BLaER1 treated with 17β-estradiol and CSF1 and Interleukin-3, amounts not matched to agents 10 nM and 100 nM (cell line): ENCODE measurements around the gene EML6.
"Not testable (repeated sequence)": the region's sequence is repeated elsewhere in the genome, so short reads cannot be mapped to it uniquely, and the experiment has no call there.

ENCODE experiments used
- H3K27ac ChIP-seq, 11 experiments: shearing (Covaris generic); formaldehyde crosslinking; 2 replicates each; pipeline ENCODE4 v1.8.1; 2022
- H3K27me3 ChIP-seq, 11 experiments: shearing (Covaris generic); formaldehyde crosslinking; 2 replicates each; pipeline ENCODE4 v1.8.1; 2022
- H3K36me3 ChIP-seq, 11 experiments: shearing (Covaris generic); formaldehyde crosslinking; 2 replicates each; pipeline ENCODE4 v1.8.1; 2022
- H3K4me1 ChIP-seq, 10 experiments: shearing (Covaris generic); formaldehyde crosslinking; 2 replicates each; pipeline ENCODE4 v1.8.1; 2022
- H3K4me2 ChIP-seq, 11 experiments: shearing (Covaris generic); formaldehyde crosslinking; 2 replicates each; pipeline ENCODE4 v1.8.1; 2022
- H3K4me3 ChIP-seq, 10 experiments: shearing (Covaris generic); formaldehyde crosslinking; 2 replicates each; pipeline ENCODE4 v1.8.1; 2022
- H3K9ac ChIP-seq, 11 experiments: shearing (Covaris generic); formaldehyde crosslinking; 2 replicates each; pipeline ENCODE4 v1.8.1; 2022
- H3K9me3 ChIP-seq, 11 experiments: shearing (Covaris generic); formaldehyde crosslinking; replicated peaks in 1 of 11; 2 replicates each; pipeline ENCODE4 v1.8.1; 2022
- H4K20me1 ChIP-seq, 11 experiments: shearing (Covaris generic); formaldehyde crosslinking; 2 replicates each; pipeline ENCODE4 v1.8.1; 2022
- Cebpa-rat ChIP-seq, 11 experiments: shearing (Covaris generic); IDR thresholded peaks; 2 replicates each; pipeline ENCODE4 v1.8.1; 2022

Gene EML6

DNA sequence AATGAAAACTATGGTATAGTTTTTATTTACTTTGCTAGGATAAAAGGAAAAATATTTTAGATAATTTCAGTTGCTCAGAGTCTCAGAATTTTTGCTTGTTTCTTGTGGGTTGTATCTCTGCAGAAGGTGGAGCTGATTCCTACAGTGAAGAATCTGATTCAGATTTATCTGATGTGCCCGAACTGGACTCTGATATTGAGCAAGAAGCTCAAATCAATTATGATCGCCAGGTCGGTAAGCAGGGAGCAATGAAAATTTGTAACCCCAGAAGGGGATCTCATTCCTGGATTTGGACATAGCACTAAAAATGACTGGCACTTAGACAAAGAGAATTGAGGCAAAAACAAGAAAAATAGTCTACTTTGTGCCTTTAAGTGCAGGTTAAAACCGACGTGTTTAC lies 140.2 kb downstream of the EML6 start:
- H4K20me1 ChIP-seq: no peaks in the 10 kb centered on the region
- no peak overlapping the region for H3K27ac ChIP-seq
- H3K4me2 ChIP-seq: no peak overlapping the region
- H3K27me3 ChIP-seq: no peaks in the 10 kb centered on the region
- no peaks in the 10 kb centered on the region for H3K36me3 ChIP-seq
- peaks cover 0 to 4% (median 0%) of the 10 kb centered on the region in 10 experiments; a peak in 2 of 20 replicates for H3K4me1 ChIP-seq
- TF ChIP-seq Cebpa-rat (IDR thresholded peaks at IDR 0.05): no peak
- H3K9ac ChIP-seq: no peak overlapping the region
- peaks cover 0 to 10% (median 0%) of the 10 kb centered on the region in 11 experiments; a peak in 3 of 22 replicates for H3K9me3 ChIP-seq
- H3K4me3 ChIP-seq: no peak overlapping the region

GRCh38 chr2:54864096-54864495 lies 140.6 kb downstream of the EML6 start:
- Histone ChIP-seq H3K27me3 (no peaks in the 10 kb centered on the region), H3K4me2 (no peak overlapping the region), H3K4me3 (no peak overlapping the region), H3K27ac (no peak overlapping the region), H3K4me1 (peaks cover 0 to 4% (median 0%) of the 10 kb centered on the region in 10 experiments; a peak in 2 of 20 replicates), H3K36me3 (no peaks in the 10 kb centered on the region), H3K9ac (no peak overlapping the region), H3K9me3 (peaks cover 0 to 10% (median 0%) of the 10 kb centered on the region in 11 experiments; a peak in 3 of 22 replicates), H4K20me1 (no peaks in the 10 kb centered on the region)
- no peak for TF ChIP-seq Cebpa-rat (IDR thresholded peaks at IDR 0.05)

DNA sequence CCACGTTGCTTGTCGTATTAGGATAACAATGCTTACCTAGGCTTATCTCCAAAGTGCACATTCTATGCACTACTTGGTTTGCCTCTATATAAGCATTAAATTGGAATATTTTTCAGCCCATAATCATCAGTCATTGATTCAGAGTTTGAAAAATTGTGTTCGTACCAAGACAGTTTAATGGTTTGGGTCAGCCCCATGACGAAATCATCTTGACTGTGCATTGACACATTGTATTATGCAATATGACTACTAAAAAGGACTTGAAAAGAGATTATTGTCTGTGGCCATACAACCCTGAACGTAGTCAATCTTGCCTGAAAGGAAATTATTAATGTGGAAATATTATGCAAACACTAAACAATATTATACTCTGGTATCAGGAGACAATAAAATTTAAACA lies 141.3 kb downstream of the EML6 start:
- TF ChIP-seq Cebpa-rat (IDR thresholded peaks at IDR 0.05): no peak
- Histone ChIP-seq H3K27ac (no peak overlapping the region), H3K4me3 (no peak overlapping the region), H3K9me3 (peaks cover 0 to 10% (median 0%) of the 10 kb centered on the region in 11 experiments; a peak in 3 of 22 replicates), H3K4me2 (no peak overlapping the region), H3K27me3 (no peaks in the 10 kb centered on the region), H4K20me1 (no peaks in the 10 kb centered on the region), H3K36me3 (no peaks in the 10 kb centered on the region), H3K4me1 (peaks cover 0 to 4% (median 0%) of the 10 kb centered on the region in 10 experiments; a peak in 2 of 20 replicates), H3K9ac (no peak overlapping the region)

DNA sequence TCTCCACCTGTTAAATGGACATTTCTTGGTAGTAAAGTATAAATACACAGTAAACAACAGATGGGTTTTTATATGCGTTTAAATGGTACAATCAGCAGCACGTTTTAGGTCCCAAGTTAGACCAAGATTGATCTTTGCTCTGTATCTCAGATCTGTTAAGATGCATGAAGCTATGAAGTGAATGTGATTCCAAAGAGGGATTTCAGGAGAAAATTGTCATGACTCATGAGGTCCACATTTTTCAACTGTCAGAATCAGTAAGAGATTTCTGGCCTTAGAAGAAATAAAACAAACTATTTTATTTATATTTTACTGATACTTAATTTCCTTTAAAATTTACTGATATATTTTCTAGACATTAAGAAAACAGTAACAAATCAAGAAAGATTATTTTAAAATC lies 142.7 kb downstream of the EML6 start:
- Histone ChIP-seq H3K36me3 (no peaks in the 10 kb centered on the region), H3K27ac (no peak overlapping the region), H3K9me3 (peaks cover 0 to 10% (median 0%) of the 10 kb centered on the region in 11 experiments; a peak in 3 of 22 replicates), H3K9ac (no peak overlapping the region), H4K20me1 (no peaks in the 10 kb centered on the region), H3K4me1 (peaks cover 0 to 4% (median 0%) of the 10 kb centered on the region in 10 experiments; a peak in 2 of 20 replicates), H3K4me2 (no peak overlapping the region), H3K4me3 (no peak overlapping the region), H3K27me3 (no peaks in the 10 kb centered on the region)
- TF ChIP-seq Cebpa-rat (IDR thresholded peaks at IDR 0.05): no peak

DNA sequence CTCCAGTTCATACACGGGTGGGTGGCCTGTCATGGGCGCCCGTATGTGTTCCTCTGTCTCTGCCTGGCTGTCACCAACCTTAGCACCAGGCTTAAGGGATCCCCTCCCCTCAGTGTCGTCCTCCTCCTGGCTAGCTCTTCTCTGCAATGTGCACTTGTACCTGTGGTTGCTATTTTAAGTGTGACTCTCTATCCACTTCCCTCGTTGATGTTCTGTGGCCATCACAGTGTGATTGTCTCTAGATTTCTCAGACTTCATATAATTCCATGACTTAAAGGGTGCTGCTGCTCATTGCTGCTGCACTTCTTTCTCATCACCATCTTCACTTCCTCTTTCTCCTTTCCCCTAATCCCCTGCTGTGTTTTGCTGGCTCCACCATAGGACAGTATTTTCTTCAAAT lies 143.4 kb downstream of the EML6 start:
- TF ChIP-seq Cebpa-rat (IDR thresholded peaks at IDR 0.05): no peak
- Histone ChIP-seq H3K4me1 (peaks cover 0 to 4% (median 0%) of the 10 kb centered on the region in 10 experiments; a peak in 2 of 20 replicates), H3K27ac (no peak overlapping the region), H4K20me1 (no peaks in the 10 kb centered on the region), H3K4me2 (no peak overlapping the region), H3K9ac (no peak overlapping the region), H3K4me3 (no peak overlapping the region), H3K36me3 (no peaks in the 10 kb centered on the region), H3K9me3 (peaks cover 0 to 4% (median 0%) of the 10 kb centered on the region in 11 experiments; a peak in 2 of 22 replicates), H3K27me3 (no peaks in the 10 kb centered on the region)

DNA sequence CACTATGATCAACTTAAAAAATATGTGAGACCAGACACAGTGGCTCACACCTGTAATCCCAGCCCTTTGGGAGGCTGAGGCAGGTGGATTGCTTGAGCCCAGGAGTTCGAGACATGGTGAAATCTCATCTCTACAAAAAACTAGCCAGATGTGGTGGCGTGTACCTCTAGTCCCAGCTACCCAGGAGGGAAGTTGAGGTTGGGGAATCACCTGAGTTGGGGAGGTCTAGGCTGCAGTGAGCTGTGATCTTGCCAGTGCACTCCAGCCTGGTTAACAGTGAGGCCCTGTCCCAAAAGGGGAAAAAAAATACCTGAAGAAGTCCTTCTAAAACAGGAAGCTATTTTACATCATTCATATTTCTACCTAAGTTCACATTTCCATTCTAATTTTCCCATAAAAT lies 144.0 kb downstream of the EML6 start:
- H3K9ac ChIP-seq: no peak overlapping the region
- no peaks in the 10 kb centered on the region for H3K36me3 ChIP-seq

DNA sequence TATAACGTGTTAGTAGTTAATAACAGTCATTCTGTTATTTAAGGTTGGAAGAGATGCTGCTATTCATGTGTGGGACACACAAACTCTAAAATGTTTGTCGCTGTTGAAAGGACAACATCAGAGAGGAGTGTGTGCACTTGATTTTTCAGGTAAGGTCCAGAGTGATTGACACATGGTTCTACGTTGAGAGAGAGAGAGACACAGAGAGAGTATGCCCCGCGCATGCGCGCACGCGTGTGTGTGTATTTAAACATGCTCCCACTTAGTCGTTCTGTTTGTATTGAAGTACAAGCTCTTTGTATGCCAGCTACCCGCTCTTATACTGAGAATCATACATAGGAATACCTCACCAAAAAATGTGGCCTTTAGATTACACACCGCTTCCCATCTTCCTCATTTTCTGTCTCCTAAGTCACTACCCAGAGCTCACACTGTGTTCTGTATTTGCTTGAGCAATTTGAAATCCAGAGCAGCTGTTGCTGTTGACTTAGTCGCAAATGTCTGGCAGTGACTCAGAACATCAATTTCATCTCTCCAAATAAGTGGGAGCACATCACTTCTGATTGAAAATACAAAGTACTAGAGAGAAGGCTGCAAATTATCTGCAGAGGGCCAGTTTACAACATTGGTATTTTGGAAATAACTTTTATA lies 148.1 kb downstream of the EML6 start:
- H3K27ac ChIP-seq: no peak overlapping the region
- peaks cover 0 to 4% (median 0%) of the 10 kb centered on the region in 10 experiments; a peak in 2 of 20 replicates for H3K4me1 ChIP-seq
- no peaks in the 10 kb centered on the region for H3K9me3 ChIP-seq
- H3K36me3 ChIP-seq: no peaks in the 10 kb centered on the region
- no peaks in the 10 kb centered on the region for H4K20me1 ChIP-seq
- no peak overlapping the region for H3K4me3 ChIP-seq
- H3K9ac ChIP-seq: no peak overlapping the region
- H3K27me3 ChIP-seq: no peaks in the 10 kb centered on the region
- no peak overlapping the region for H3K4me2 ChIP-seq
- TF ChIP-seq Cebpa-rat (IDR thresholded peaks at IDR 0.05): no peak

More for the DNA sequence above, 144.0 kb downstream of the EML6 start:
- Histone ChIP-seq H3K27me3 (no peaks in the 10 kb centered on the region), H4K20me1 (no peaks in the 10 kb centered on the region), H3K9me3 (no peaks in the 10 kb centered on the region), H3K4me3 (no peak overlapping the region), H3K27ac (no peak overlapping the region), H3K4me2 (no peak overlapping the region), H3K4me1 (peaks cover 0 to 4% (median 0%) of the 10 kb centered on the region in 10 experiments; a peak in 2 of 20 replicates)
- no peak for TF ChIP-seq Cebpa-rat (IDR thresholded peaks at IDR 0.05)

DNA sequence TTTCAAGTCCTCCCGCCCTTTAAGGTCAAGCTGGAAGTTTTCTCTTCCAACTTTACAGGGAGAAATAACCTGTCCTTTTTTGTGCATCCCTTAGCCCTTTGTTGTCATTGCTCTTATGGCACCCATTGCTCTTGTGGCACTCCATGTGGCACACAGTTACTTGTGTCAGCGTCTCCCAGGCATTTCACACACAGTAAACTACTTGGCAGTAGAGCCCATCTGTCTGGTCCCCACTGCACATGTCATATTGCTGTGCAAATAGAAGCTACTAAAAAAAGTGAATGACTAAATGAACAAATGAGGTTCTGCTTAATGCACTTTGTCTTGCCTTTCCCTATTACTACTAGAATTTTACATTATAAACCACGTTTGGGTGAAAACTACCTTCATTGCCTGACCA lies 149.3 kb downstream of the EML6 start:
- Histone ChIP-seq H3K27ac (no peak overlapping the region), H3K4me1 (no peaks in the 10 kb centered on the region), H3K36me3 (no peaks in the 10 kb centered on the region), H4K20me1 (no peaks in the 10 kb centered on the region), H3K27me3 (no peaks in the 10 kb centered on the region), H3K9me3 (no peaks in the 10 kb centered on the region), H3K4me3 (no peak overlapping the region), H3K9ac (no peak overlapping the region), H3K4me2 (no peak overlapping the region)
- TF ChIP-seq Cebpa-rat (IDR thresholded peaks at IDR 0.05): no peak

DNA sequence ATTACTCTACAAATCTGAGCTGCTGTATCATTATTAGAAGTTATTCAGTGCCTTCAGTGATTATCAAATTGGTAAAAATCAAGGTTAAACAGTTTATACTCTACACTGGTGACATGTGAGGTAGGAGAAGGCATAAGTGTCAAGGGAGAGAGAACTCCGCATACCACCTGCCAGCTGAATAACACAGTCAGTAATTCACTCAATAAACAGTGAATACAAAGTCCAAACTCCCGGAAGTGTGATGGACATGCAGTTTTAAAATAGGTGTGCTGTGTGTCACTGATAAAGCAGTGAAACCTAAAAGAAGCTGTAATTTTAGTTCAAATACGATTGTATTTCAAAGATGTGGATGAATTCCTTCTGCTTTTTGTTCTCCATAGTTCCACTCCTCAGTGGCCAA lies 149.8 kb downstream of the EML6 start:
- H3K9ac ChIP-seq, H3K36me3 ChIP-seq, H3K4me2 ChIP-seq, H3K9me3 ChIP-seq, H3K4me1 ChIP-seq, H3K27me3 ChIP-seq, H4K20me1 ChIP-seq, H3K4me3 ChIP-seq, H3K27ac ChIP-seq: not testable (repeated sequence)

DNA sequence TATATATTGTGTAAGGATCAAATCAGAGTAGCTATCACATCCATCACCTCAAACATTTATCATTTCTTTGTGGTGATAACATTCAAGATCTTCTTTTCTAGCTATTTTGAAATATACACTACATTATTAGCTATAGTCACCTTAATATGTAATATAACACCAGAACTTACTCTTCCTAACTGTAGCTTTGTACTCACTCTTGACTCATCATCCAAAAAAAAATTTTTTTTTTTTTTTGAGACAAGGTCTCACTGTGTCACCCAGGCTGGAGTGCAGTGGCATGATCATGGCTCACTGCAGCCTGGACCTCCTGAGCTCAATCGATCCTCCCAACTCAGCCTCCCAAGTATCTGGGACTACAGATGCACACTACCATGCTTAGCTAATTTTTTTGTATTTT lies 153.3 kb downstream of the EML6 start:
- Histone ChIP-seq H3K9ac (no peak overlapping the region), H3K9me3 (no peaks in the 10 kb centered on the region), H3K27me3 (no peaks in the 10 kb centered on the region), H3K4me1 (no peaks in the 10 kb centered on the region), H3K4me2 (no peak overlapping the region), H4K20me1 (no peaks in the 10 kb centered on the region), H3K4me3 (no peak overlapping the region), H3K36me3 (no peaks in the 10 kb centered on the region), H3K27ac (no peak overlapping the region)
- TF ChIP-seq Cebpa-rat (IDR thresholded peaks at IDR 0.05): no peak
